ENCODE results near the gene PER1. TPM values are rescaled to one million over a fixed set of nuclear protein-coding genes. Genes with fewer than 3 reads are reported as not detected.

PER1 gene
- total RNA-seq, 2 experiments from 2014 or later = 123 to 129 TPM

GRCh38 chr17:8162997-8163977, 11.1 kb upstream of the PER1 start:
- ATAC-seq (peak; percentile 10), DNase-seq (peak; percentile 57)
- Mint-ChIP-seq H3K36me3 (ENCODE audit: low read depth) (peaks cover 29% of the 10 kb centered on the region), H3K9me3 (no peaks in the 10 kb centered on the region), H3K4me1 (ENCODE audit: low read depth) (peaks cover 56% of the 10 kb centered on the region), H3K4me3 (peak overlapping the region; percentile 88), H3K27me3 (no peaks in the 10 kb centered on the region), H3K27ac (peak overlapping the region; percentile 99)
- ChIA-PET POLR2A (interaction anchor here (0.7 to 22.8 kb wide), 21 partner anchors 9 to 477 kb away, joined by 3 to 476 read pairs (median 5); partner anchors contain the start of genes AURKB, BORCS6, HES7 and TMEM107), CTCF (interaction anchor here (0.9 to 3.2 kb wide), 7 partner anchors 10 to 83 kb away, joined by 3 to 11 read pairs (median 4); partner anchors contain the start of gene ALOXE3)
- intact Hi-C loops (cut with micrococcal nuclease) = no loop called here
- no peak for TF ChIP-seq CTCF (IDR thresholded peaks at IDR 0.05)

GRCh38 chr17:8162233-8162996, 10.2 kb upstream of the PER1 start, which contains the start of gene VAMP2:
TSS of gene VAMP2 (minus strand) at chr17:8162948. CDS start at chr17:8162879, 69 bp downstream.
- Mint-ChIP-seq H3K4me1 (ENCODE audit: low read depth) (peaks cover 57% of the 10 kb centered on the region), H3K4me3 (peak within 1 kb of the TSS; percentile 88), H3K27me3 (no peaks in the 10 kb centered on the region), H3K9me3 (no peaks in the 10 kb centered on the region), H3K27ac (peak within 1 kb of the TSS; percentile 99), H3K36me3 (ENCODE audit: low read depth) (peaks cover 30% of the 10 kb centered on the region)
- POLR2A ChIA-PET = interaction anchor here (0.8 to 22.8 kb wide), 7 partner anchors 9 to 86 kb away, joined by 3 to 476 read pairs (median 13); partner anchors contain the start of genes BORCS6, CTC1 and HES7
- CTCF ChIA-PET = interaction anchor here (3.2 kb wide), 1 partner anchor 44 kb away, joined by 11 read pairs; the partner anchor contains the start of gene ALOXE3
- no peak for TF ChIP-seq CTCF (IDR thresholded peaks at IDR 0.05)
- intact Hi-C loops (cut with micrococcal nuclease) = no loop called here
- DNase-seq (peak; percentile 86), ATAC-seq (peak; percentile 32)

GRCh38 chr17:8161289-8162232, 9.4 kb upstream of the PER1 start:
- DNase-seq = peak; percentile 32
- Mint-ChIP-seq H3K27me3 (no peaks in the 10 kb centered on the region), H3K9me3 (no peaks in the 10 kb centered on the region), H3K4me3 (peak overlapping the region; percentile 88), H3K27ac (peak overlapping the region; percentile 91), H3K4me1 (ENCODE audit: low read depth) (peaks cover 57% of the 10 kb centered on the region), H3K36me3 (ENCODE audit: low read depth) (peaks cover 30% of the 10 kb centered on the region)
- ChIA-PET POLR2A (interaction anchor here (0.8 to 22.8 kb wide), 11 partner anchors 8 to 87 kb away, joined by 3 to 476 read pairs (median 9); partner anchors contain the start of genes BORCS6, CTC1, HES7 and PER1), CTCF (interaction anchor here (1.1 to 5.2 kb wide), 8 partner anchors 8 to 101 kb away, joined by 3 to 37 read pairs (median 6); partner anchors contain the start of gene ALOXE3)
- no peak for ATAC-seq
- no peak for TF ChIP-seq CTCF (IDR thresholded peaks at IDR 0.05)
- intact Hi-C loops (cut with micrococcal nuclease) = no loop called here

GRCh38 chr17:8160741-8161221, 8.6 kb upstream of the PER1 start:
- Mint-ChIP-seq H3K36me3 (ENCODE audit: low read depth) (peaks cover 30% of the 10 kb centered on the region), H3K9me3 (no peaks in the 10 kb centered on the region), H3K4me1 (ENCODE audit: low read depth) (peaks cover 57% of the 10 kb centered on the region), H3K4me3 (peak overlapping the region; percentile 88), H3K27me3 (no peaks in the 10 kb centered on the region), H3K27ac (peak overlapping the region; percentile 91)
- no peak for ATAC-seq
- no peak for TF ChIP-seq CTCF (IDR thresholded peaks at IDR 0.05)
- intact Hi-C loops (cut with micrococcal nuclease) = no loop called here
- CTCF ChIA-PET = interaction anchor here (1.1 to 5.2 kb wide), 8 partner anchors 9 to 100 kb away, joined by 3 to 37 read pairs (median 6); partner anchors contain the start of gene ALOXE3
- POLR2A ChIA-PET = interaction anchor here (1.0 to 22.8 kb wide), 9 partner anchors 7 to 87 kb away, joined by 3 to 476 read pairs (median 9); partner anchors contain the start of genes BORCS6, CTC1, HES7 and PER1
- DNase-seq = peak; percentile 60

All from activated CD8-positive, alpha-beta T cell treated with anti-CD3 and anti-CD28 coated beads for 36 hours (primary cell).